NCI-H524 (cell line): Measurements from ENCODE around the gene CCDC78.
A peak's percentile ranks its signal among the peaks of the same experiment; 100 is the strongest.

Source experiments
- DNase-seq, 2 experiments: peaks; one replicate each; lab custom pipeline; 2025; lab: John Stamatoyannopoulos, UW

The CCDC78 gene

DNA sequence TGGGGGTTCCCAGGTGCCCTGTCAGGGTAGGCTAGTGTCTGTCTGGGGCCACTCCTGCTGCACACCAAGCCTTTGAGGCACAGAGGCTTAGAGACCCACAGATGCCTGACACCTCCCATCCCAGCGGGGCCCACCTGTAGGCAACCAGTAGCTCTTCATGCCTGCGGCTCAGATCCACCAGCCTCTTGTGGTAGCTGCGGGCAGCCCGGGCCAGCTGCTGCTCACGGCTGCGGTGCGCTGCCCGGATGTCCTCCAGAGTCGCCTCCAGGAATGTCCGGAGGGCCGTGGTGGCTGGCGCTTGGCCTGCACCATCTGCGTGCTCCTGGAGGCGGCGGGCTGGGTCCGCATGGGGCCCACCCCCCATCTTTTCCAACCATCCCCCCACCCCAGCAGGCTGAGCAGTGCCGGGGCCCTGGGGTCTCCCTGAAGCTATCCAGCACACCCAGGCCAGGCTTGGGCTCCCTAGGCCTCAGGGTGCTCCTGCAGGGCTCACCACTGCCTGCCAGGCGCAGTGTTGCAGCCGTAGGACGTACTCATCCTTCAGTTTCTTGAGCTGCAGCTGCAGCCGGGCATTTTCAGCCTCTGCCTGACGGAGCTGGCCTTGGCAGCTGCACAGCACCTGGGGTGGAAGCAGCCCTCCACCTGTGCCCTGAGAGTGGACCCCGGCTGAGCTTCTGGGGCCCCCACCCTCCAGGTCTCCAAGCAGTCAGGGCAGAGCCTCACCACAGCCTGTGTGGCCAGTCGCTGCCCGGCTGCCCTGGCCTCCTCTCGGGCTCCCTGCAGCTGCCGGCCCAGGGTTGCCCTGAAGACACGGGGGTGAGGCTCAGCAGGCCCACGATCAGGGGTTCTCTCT, 1.8 kb downstream of the CCDC78 start:
- no peak for DNase-seq

DNA sequence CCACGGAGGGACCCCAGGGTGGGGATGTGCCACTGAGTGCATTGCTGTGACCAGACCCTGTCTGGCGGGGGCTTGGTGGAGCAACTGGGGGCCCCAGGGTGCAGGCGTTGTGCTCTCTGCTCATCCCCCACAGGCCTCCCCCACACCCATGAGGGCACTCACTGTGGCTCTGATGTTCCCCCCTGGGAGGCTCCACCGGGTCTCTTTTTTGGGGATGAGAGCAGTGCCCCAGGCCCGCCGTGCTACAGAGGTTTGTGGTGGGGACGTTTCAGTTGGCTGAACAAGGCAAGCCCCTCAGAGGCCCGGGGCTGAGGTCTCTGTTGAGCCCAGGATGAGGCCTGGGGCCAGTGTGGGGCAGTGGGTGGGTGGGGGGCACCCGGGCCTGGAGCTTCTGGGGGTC, 2.5 kb downstream of the CCDC78 start:
- no peak for DNase-seq

DNA sequence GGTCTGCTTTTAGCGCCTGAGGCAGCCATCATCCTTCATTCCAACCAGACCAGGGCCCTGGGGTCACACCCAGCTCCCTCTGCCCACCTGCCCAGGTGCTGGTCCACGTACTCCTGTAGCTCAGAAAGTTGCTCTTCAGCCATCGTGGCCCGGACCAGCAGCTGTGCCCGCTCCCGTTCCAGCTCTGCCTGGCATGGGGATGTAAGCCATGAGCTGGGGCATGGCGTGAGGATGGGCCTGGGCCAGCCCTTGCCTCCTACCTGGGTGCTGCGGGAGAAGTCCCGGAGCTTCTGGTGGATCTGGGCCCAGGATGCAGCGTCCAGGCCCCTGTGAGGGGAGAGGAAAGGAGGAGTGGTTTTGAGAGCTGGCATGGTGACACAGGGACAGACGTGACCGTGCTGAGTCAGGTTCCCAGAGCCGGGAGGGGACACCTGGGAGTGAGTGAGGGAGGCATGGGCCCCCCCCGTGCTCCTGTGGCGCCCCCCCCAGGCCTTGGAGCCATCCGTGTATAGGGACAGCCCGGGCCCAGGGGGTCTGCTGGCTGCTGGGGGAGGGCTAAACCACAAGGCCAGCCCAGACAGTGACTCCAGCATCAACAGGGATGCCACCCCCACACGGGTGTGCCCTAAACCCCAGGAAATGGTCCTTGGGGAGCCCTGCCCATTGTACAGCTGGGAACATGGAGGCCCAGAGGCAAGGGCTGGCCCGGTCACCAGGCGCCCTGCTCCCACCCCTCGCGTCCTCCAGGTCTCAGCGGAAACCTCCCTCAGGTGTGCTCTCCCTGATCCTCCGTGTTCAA, 3.2 kb downstream of the CCDC78 start:
- no peak for DNase-seq

DNA sequence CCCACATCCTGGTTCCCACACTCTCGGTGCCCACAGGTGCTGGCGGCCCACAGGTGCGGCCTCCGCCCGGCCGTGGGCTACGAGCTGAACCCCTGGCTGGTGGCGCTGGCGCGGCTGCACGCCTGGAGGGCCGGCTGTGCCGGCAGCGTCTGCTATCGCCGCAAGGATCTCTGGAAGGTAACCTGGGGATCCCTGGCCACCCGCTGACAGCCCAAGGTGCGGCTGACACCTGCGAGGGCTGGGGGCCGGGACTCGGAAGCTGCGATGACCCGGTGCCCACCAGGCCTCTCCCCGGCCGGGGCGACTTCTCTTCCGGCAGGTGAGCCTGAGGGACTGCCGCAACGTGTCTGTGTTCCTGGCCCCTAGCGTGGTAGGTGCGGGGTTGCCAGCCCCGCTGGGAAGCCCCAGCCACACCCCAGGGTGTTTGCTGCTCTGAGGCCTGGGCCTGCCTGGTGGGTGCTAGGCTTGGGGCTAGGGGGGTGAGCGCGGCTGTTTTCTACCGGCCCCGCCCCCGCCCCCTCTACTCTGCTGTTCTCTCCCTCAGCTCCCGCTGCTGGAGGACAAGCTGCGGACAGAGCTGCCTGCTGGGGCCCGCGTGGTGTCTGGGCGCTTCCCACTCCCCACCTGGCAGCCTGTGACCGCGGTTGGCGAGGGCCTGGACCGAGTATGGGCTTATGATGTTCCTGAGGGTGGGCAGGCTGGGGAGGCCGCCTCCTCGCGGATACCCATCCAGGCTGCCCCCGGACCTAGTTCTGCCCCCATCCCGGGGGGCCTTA, 4.3 kb downstream of the CCDC78 start:
- DNase-seq, result no peak

DNA sequence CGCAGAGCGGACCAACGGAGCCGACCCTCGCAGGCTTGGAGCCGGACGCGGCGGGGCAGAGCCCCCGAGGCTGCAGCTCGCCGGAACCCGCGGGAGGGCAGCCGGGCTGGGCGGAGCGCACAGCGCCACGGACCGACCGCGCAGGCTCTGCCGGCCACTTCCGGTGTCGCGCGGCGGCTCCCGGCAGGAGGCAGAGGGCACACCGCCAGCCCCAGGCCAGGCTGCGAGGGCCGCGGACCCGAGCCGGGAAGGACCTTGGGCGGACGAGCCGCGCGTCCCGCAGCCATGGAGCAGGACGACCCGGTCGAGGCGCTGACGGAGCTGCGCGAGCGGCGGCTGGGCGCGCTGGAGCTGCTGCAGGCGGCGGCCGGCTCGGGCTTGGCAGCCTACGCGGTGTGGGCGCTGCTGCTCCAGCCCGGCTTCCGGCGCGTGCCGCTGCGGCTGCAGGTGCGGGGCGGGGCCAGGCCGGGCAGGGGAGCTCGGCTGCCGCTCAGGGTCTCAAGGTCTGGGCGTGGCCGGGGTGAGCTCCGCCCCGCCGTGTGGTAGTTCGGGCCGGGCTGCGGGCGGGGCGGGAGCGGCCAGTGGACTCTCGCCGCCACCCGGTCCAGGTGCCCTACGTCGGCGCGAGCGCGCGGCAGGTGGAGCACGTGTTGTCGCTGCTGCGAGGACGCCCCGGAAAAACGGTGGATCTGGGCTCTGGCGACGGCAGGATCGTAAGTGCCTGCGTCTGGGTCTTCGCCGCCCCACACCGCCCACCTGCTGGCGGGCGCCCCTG, 5.1 kb downstream of the CCDC78 start, which contains the start of gene ANTKMT:
Gene ANTKMT, plus strand, starts transcription at position 157 of the 775 bp plus-strand sequence. Its CDS starts 129 bp downstream, at position 286.
- DNase-seq, result peak; percentile 53 to 86

DNA sequence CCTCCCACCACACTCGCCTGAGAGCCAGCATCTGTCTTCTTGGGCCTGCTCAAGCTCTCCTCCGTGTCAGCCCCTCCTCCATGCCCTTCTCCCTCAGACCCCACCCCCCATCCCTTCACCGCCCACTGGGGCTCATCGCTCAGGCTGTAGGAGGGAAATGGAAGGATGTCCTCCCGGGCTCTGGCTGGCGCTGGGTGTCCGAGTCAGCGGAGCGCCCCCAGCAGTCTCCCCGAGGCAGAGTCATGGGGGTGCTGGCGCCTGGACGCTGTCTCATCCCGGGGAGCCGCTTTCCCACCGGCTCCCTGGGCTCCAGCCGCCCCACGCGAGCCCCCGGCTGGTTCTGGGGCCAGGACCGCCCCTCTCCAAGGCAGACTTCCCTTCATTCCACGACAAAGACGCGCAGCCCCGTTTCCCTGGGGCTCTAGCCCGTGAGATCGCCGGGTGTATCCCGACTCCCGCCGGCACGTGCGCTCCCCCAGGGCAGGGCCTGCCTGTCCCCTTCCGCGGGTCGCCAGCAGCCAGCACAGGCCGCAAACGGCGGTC, 5.7 kb downstream of the CCDC78 start:
- DNase-seq, result peak; percentile 85 to 93

DNA sequence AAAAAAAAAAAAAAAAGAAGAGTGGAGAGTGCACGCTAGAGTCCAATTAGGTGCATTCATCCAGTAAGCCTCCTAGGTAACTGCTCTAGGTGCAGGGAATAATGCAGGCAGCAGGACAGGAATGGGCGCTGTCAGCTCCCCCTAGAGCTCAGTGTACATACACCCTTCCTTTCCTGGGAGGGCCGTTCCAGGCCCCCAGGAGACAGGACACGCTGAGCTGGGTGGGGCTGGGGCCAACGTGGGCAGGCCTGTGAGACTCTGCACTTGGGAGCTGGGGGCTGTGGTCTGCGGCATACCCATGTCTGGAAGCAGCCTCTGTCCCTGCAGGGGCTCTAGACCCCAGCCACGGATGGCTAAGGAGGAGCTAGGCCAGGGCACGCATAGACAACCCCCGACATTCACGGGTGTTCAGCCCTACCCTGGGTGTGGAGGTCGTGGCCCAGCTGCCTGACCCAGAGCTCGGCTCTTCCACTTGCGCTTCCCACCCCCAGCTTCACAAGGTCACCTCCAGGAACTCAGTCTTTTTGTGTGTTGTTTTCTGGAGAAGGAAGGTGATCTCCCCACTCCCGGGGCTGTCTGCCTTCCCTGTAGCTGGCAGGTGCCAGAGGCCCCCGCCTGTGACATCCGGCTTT, 6.3 kb downstream of the CCDC78 start:
- peak in 1 of 2 experiments; percentile 58 for DNase-seq

DNA sequence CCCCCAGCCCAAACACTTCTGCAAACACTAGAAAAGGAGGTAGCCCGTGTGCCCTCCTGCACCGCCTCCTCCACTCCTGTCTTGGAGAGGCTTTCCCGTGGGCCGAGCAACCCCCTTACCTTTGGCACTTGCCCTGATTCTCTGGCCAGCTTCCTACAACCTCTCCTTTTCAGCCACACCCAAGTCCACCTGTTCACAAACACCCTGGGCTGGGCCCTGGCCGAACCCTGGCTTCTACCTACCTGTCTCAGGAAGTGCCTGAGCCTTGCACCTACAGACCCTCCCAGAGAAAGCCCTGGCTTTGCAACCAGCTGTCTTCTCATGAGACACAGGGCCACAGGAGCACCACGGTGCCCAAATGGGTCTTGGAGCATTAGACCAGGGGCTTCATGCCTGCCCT, 7.3 kb downstream of the CCDC78 start:
- DNase-seq, result no peak

DNA sequence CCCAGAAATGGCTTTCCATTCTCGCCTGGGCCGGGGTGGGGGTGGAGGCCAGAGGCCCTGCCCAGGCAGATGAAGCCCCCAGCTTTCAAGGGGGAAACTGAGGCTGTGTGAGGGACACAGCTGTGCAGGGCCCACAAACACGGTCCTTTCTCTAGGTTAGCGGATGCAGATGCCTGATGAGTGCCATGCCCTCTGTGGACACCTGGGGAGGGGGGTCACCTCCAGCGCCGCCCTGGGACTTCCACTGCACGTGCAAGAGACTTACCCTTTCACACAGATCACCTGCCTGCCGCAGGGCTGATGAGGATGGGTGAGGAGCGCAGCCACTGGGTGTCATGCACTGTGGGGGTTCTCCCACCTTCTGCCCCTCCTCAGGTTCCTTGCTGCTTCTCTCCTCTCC, 7.9 kb downstream of the CCDC78 start:
- no peak for DNase-seq

DNA sequence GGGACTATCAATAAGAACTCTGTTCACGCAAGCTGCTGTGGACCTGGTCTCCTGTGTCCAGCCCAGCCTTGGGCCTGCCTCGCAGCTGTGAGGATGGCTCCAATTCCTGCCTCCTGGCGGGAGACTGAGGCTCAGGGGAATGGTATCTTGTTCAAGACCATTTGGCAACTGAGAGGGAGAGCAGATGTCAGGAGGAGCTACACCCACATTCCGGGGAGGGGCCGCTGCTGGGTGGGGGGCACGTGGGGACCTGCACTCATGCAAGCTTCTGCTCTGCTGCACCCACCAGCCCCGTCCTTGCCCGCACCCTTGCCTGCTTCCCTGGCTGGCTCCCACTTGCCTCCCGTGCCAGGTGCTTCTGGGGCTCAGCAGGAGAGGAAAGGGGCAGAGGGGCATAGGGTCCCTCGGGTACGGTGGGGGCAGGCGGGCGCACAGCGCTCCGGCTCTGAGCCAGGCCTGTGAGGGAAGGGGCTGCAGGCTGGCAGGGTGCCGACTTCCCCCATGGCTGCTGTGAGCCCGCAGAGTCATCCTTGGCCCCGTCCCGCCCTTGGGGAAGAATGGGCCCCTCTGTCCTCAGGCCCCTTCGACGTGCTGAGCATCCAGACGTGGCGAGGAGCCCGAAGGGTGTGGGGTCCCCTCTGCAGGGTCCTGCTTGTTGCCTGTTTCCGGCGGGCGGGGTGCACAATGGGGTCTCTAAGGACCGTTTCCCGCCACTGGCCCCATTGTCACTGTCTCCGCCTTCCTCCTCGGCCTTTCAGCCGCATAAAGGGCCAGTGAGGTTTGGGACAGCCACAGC, 8.6 kb downstream of the CCDC78 start:
- no peak for DNase-seq

DNA sequence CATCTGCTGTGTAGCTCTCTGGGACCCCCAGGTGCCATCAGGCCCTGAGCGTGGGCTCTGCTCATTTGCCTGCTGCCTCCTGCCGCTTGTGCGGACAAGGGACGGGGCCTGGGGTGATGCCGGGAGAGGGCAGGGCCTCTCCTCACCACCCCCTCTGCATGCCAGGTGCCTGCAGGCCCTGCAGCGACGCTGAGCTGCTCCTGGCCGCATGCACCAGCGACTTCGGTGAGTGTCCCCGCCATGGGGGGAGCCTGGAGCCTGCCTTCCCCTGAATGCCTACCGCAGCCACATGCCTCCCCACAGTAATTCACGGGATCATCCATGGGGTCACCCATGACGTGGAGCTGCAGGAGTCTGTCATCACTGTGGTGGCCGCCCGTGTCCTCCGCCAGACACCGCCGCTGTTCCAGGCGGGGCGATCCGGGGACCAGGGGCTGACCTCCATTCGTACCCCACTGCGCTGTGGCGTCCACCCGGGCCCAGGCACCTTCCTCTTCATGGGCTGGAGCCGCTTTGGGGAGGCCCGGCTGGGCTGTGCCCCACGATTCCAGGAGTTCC, 9.4 kb downstream of the CCDC78 start:
- DNase-seq, result no peak

DNA sequence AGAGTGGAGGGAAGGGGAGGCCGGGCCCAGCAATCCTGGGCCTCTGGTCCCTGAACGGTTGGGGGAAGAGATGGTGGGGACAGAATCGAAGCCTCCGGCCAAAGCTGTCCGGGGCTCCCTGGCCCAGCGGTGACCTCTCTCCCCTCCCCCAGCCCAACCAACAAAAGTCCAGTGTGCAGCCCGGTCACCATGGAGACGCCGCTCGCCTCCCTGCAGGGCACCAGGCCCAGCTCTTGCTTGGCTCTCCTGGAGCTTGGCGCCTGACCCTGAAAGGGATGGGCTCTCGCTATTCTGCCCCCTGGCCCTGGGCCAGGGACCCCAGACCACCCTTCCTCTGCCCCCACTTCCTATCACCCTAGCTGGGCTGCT, 10.1 kb downstream of the CCDC78 start:
- no peak for DNase-seq

DNA sequence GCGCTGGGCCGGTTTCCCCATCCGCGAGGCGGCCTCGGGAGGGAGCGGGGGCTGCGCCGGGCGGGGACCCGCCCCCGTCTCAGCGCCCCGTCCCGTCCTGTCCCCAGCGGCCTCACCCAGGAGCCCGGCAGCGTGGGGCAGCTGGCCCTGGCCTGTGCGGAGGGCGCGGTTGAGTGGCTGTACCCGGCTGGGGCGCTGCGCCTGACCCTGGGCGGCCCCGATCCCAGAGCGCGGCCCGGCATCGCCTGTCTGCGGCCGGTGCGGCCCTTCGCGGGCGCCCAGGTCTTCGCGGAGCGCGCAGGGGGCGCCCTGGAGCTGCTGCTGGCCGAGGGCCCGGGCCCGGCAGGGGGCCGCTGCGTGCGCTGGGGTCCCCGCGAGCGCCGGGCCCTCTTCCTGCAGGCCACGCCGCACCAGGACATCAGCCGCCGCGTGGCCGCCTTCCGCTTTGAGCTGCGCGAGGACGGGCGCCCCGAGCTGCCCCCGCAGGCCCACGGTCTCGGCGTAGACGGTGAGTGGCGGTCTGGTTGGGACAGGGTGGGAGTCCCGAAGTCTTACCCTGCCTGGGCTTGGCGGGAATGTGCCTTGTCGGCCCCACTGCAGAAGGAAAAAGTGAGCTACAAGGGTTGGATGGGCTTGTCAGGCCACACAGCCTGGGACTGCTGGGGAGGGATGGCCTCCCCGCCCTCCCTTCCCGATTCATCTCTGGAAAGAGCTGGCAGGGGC, 10.6 kb downstream of the CCDC78 start:
- DNase-seq, result peak in 1 of 2 experiments; percentile 48

DNA sequence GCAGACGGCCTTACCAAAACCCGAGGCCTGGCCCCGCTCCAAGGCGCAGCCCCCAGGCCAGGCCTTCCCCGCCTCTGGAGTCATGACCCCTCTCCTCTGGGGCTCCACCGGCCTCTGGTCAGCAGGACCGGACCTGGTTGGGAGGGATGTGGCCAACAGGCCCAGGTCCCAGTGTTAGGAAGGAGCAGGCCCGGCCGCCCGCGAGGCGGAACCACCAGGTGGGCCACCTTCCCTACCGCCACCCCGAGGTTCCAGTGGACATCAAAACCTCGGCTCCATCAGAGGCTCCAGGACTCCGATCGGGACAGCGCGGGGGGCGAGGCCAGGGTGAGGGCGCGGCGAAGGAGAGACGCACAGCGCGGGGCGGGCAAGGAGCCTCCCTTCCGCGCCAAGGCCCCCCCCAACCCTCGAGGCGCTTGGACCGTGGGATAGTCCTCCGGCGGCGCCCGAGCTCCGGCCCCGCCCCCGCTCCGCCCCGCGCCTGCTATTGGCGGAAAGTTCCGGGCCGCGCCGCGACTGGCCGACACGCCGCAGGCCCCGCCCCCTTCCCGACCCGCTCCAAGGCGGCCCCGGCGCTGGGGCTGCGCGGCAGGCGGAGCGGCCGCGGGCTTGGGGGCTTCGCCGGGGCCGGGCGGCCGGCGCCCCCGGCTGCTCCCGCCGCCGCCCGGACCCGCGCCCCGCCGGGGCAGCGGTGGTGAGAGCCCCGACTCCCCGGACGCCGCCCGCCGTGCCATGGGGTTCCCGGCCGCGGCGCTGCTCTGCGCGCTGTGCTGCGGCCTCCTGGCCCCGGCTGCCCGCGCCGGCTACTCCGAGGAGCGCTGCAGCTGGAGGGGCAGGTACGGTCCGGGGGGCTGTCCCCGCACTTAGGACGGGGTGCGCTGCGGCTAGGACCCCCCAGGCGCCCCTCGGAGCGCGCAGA, 11.4 kb downstream of the CCDC78 start, which contains the start of gene METRN:
Gene METRN, plus strand, starts transcription at position 561 of the 919 bp plus-strand sequence. Its CDS starts 172 bp downstream, at position 733.
- DNase-seq, result peak; percentile 75 to 80

DNA sequence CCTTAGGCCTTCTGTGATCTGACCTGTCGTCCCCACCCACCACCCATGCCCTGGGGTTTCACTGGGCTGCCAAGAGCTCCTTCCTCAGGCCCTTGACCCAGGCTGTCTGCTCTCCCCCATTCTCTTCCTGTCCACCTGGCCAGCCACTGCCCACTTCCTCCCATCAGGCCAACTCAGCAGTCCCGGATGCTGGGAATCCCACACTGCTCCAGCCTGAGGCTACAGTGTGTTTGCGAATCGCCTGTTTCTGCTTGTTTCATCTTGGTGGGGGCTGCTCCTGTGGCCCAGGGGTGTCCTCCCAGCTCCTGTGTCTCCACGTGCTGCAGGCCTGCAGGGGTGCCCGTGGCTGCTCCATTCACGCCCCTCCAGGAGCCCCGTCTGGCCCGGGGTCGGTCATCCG, 12.2 kb downstream of the CCDC78 start:
- no peak for DNase-seq

DNA sequence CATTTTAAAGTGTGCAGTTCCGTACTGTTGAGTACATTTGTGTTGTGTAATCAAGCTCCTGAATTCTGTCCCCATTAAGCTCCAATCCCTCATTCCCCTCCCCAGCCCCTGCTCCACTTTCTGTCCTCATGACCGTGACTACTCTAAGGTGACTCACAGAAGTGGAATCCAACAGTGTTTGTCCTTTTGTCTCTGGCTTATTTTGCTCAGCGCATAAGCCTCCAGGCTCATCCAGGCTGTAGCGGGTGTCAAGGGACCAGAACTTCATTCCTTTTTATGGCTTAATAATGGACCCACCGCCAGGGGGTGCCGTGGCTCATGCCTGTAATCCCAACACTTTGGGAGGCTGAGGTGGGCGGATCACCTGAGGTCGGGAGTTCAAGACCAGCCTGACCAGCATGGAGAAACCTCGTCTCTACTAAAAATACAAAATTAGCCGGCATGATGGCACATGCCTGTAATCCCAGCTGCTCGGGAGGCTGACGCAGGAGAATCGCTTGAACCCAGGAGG, 13.4 kb downstream of the CCDC78 start:
- peak in 1 of 2 experiments; percentile 58 for DNase-seq

DNA sequence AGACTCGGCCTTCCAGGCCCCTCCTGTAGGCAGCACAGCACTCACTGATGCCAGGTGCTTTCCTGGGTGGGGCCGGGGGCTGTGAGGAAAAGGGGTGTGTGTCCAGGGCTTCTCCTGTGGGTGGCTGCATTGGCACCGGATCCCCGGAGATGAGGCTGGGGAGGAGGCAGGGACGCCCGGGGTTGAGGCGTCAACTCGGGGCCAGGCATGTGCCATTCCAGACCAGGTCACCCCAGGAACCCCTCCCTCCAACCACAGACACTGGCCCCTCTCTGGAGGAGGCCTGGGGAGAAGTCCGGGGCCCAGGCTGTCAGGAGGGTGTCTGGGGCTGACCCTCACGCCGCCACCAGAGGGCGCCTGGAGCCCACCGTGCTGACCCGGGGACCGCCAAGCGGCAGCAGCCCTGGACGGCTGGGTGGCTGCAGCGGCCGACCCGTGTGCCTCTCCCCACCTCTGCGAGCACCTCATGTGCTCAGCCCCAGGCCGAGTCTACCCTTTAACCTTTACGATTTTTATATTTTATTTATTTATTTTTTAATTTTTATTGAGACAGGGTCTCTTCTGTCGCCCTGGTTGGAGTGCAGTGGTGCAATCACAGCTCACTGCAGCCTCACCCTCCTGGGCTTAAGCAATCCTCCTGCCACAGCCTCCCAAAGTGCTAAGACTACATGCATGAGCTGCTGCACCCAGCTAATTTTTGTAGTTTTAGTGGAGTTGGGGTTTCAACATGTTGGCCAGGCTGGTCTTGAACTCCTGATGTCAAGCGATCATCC, 14.5 kb downstream of the CCDC78 start:
- peak in 1 of 2 experiments; percentile 68 for DNase-seq
